Measurements from ENCODE around the gene ATXN7L1. TPM values are rescaled to one million over a fixed set of nuclear protein-coding genes. Genes with fewer than 3 reads are reported as not detected.
A peak's percentile ranks its signal among the peaks of the same experiment; 100 is the strongest.

ATXN7L1 gene
- total RNA-seq, 4 donors from 2014 or later = 12.3 to 28.8 (median 21.0) TPM

GRCh38 chr7:105625986-105626385 lies 250.4 kb downstream of the ATXN7L1 start:
- Histone ChIP-seq H3K9me3 (no peaks in the 10 kb centered on the region), H3K4me1 (no peaks in the 10 kb centered on the region), H3K27ac (no peak overlapping the region), H3K36me3 (peaks cover 0 to 11% (median 6%) of the 10 kb centered on the region in 4 donors), H3K4me3 (no peak overlapping the region), H3K27me3 (no peaks in the 10 kb centered on the region)
- intact Hi-C loops (cut with DNase I; ENCODE audit: low total_unique reads) (loop anchor here (2.0 kb wide), 1 partner anchor 41 kb away; no protein-coding TSS in a partner anchor), in situ Hi-C loops (cut with MboI; ENCODE audit: low pct_ligation_motif_present in 1 of 4, low pct_unique_long_range_greater_than_20kb in 1 of 4, low sequenced_read_pairs in 3 of 4) (no loop called here)
- 58 to 100% methylated on average over 1 to 2 of the region's 2 CpGs for WGBS, 2 donors (ENCODE audit: low coverage in 1 of 2)
- DNase-seq = no peak
- TF ChIP-seq POLR2AphosphoS5 (IDR thresholded peaks at IDR 0.05) (no peak), POLR2A (IDR thresholded peaks at IDR 0.05) (no peak), EP300 (IDR thresholded peaks at IDR 0.05; ENCODE audit: low read depth) (no peak)
- TF ChIP-seq, protein P1, sequence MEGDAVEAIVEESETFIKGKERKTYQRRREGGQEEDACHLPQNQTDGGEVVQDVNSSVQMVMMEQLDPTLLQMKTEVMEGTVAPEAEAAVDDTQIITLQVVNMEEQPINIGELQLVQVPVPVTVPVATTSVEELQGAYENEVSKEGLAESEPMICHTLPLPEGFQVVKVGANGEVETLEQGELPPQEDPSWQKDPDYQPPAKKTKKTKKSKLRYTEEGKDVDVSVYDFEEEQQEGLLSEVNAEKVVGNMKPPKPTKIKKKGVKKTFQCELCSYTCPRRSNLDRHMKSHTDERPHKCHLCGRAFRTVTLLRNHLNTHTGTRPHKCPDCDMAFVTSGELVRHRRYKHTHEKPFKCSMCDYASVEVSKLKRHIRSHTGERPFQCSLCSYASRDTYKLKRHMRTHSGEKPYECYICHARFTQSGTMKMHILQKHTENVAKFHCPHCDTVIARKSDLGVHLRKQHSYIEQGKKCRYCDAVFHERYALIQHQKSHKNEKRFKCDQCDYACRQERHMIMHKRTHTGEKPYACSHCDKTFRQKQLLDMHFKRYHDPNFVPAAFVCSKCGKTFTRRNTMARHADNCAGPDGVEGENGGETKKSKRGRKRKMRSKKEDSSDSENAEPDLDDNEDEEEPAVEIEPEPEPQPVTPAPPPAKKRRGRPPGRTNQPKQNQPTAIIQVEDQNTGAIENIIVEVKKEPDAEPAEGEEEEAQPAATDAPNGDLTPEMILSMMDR (IDR thresholded peaks at IDR 0.05) = no peak

DNA sequence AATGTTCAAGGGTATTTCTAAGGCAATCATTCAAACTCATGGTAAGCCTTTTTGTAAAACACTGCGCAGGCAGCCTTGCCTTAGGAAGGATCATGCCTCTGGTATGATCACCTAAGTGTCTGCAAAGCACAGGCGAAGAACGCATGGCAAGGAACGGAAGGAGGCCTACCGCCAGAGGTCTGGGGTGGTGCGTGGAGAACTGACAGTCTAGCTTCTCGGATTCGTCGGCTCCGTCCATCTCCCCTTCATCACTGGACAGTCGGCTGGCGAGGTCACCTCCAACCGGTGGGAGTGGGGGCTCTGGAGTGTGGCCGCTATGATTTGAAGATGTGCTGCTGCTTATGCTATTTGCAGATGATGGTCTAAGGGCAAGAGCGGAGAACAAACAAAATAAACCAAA lies 252.5 kb downstream of the ATXN7L1 start:
- Histone ChIP-seq H3K27me3 (no peaks in the 10 kb centered on the region), H3K4me3 (no peak overlapping the region), H3K9me3 (no peaks in the 10 kb centered on the region), H3K36me3 (peaks cover 0 to 11% (median 6%) of the 10 kb centered on the region in 4 donors), H3K27ac (no peak overlapping the region), H3K4me1 (no peaks in the 10 kb centered on the region)
- 97 to 100% methylated on average over 2 to 15 of the region's 15 CpGs for WGBS, 2 donors (ENCODE audit: low coverage in 1 of 2)
- no peak for TF ChIP-seq POLR2AphosphoS5 (IDR thresholded peaks at IDR 0.05)
- TF ChIP-seq EP300 (IDR thresholded peaks at IDR 0.05; ENCODE audit: low read depth) = no peak
- TF ChIP-seq, protein P1 (IDR thresholded peaks at IDR 0.05) = no peak
- no peak for TF ChIP-seq POLR2A (IDR thresholded peaks at IDR 0.05)
- no peak for DNase-seq
- in situ Hi-C loops (cut with MboI; ENCODE audit: low pct_ligation_motif_present in 1 of 4, low pct_unique_long_range_greater_than_20kb in 1 of 4, low sequenced_read_pairs in 3 of 4) = no loop called here
- intact Hi-C loops (cut with DNase I; ENCODE audit: low total_unique reads) = no loop called here

GRCh38 chr7:105623378-105623777 lies 253.0 kb downstream of the ATXN7L1 start:
- TF ChIP-seq EP300 (IDR thresholded peaks at IDR 0.05; ENCODE audit: low read depth) (no peak), POLR2AphosphoS5 (IDR thresholded peaks at IDR 0.05) (no peak), POLR2A (IDR thresholded peaks at IDR 0.05) (no peak)
- TF ChIP-seq, protein P1 (IDR thresholded peaks at IDR 0.05) = no peak
- no peak overlapping the region for H3K4me3 ChIP-seq

DNA sequence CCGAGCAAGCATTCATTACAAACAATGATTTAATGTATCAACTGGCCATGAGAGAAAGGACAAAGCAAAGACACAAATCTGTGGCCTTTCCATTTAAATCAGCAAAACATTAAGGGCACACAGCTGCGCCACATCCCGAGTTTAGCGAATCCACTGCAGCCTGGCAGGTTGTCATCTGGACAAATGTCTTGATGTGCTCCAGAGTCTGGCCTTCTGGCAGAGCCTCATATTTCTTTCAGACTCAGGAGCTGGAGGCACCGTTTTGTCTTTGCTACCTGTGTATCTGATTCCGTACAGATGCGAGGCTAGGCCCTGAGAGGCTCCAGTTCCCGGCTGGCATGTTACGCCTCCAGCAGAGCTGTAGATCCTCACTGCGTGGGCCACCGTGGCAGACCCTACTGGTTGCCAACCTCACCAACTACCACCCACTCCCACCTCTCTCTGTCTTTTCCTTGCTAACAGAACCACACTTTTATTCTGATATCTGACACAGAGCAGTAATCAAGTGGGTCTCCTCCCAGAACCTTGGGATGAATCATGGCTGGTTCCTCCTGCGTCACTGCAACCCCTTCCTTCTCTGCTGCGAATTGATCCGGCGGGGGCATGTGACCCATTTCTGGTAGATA lies 254.2 kb downstream of the ATXN7L1 start:
- Histone ChIP-seq H3K4me1 (no peaks in the 10 kb centered on the region), H3K27ac (peak overlapping the region in 3 of 4 donors; percentile 3 to 55 (median 37)), H3K4me3 (no peak overlapping the region), H3K36me3 (peaks cover 0 to 11% (median 6%) of the 10 kb centered on the region in 4 donors), H3K27me3 (no peaks in the 10 kb centered on the region), H3K9me3 (no peaks in the 10 kb centered on the region)
- DNase-seq = no peak
- in situ Hi-C loops (cut with MboI; ENCODE audit: low pct_ligation_motif_present in 1 of 4, low pct_unique_long_range_greater_than_20kb in 1 of 4, low sequenced_read_pairs in 3 of 4) (no loop called here), intact Hi-C loops (cut with DNase I; ENCODE audit: low total_unique reads) (no loop called here)
- TF ChIP-seq, protein P1 (IDR thresholded peaks at IDR 0.05) = no peak
- TF ChIP-seq POLR2AphosphoS5 (IDR thresholded peaks at IDR 0.05) (peak in 1 of 3 donors; percentile 26), POLR2A (IDR thresholded peaks at IDR 0.05) (no peak), EP300 (IDR thresholded peaks at IDR 0.05; ENCODE audit: low read depth) (no peak)
- 67 to 82% methylated on average over 8 to 15 of the region's 15 CpGs for WGBS, 2 donors (ENCODE audit: low coverage in 1 of 2)

More at GRCh38 chr7:105623378-105623777, 253.0 kb downstream of the ATXN7L1 start:
- no peaks in the 10 kb centered on the region for H3K27me3 ChIP-seq
- no peaks in the 10 kb centered on the region for H3K4me1 ChIP-seq
- no peaks in the 10 kb centered on the region for H3K9me3 ChIP-seq
- H3K27ac ChIP-seq = no peak overlapping the region
- 70 to 86% methylated on average over 2 to 5 of the region's 5 CpGs for WGBS, 2 donors (ENCODE audit: low coverage in 1 of 2)
- intact Hi-C loops (cut with DNase I; ENCODE audit: low total_unique reads) = no loop called here
- in situ Hi-C loops (cut with MboI; ENCODE audit: low pct_ligation_motif_present in 1 of 4, low pct_unique_long_range_greater_than_20kb in 1 of 4, low sequenced_read_pairs in 3 of 4) = no loop called here
- no peak for DNase-seq
- peaks cover 0 to 11% (median 6%) of the 10 kb centered on the region in 4 donors for H3K36me3 ChIP-seq
